HEK293T (cell line): ENCODE measurements around the gene SEMA5A.

Experiments used
- ARNT ChIP-seq: fragments of 450-650 bp; IDR thresholded peaks from 2 replicates; pipeline ENCODE4 v1.6.1; 2017; ENCODE audit warnings: mild to moderate bottlenecking
- BHLHE40 ChIP-seq: fragments of 450-650 bp; IDR thresholded peaks from 2 replicates; pipeline ENCODE4 v1.6.1; 2016; ENCODE audit warnings: mild to moderate bottlenecking, moderate library complexity, borderline replicate concordance
- CTBP1 ChIP-seq: fragments of 450-650 bp; IDR thresholded peaks from 2 replicates; pipeline ENCODE4 v1.6.1; 2016; ENCODE audit warnings: borderline replicate concordance
- FOXK2 ChIP-seq: fragments of 450-650 bp; IDR thresholded peaks from 2 replicates; pipeline ENCODE4 v1.6.1; 2016; ENCODE audit warnings: mild to moderate bottlenecking
- FOXM1 ChIP-seq: fragments of 450-650 bp; IDR thresholded peaks from 2 replicates; pipeline ENCODE4 v1.6.1; 2017; ENCODE audit warnings: mild to moderate bottlenecking, borderline replicate concordance
- L3MBTL2 ChIP-seq: fragments of 450-650 bp; conservative IDR thresholded peaks from 2 replicates; pipeline ENCODE4 v1.6.1; 2016; ENCODE audit warnings: mild to moderate bottlenecking
- LEF1 ChIP-seq: fragments of 450-650 bp; IDR thresholded peaks from 2 replicates; pipeline ENCODE4 v1.6.1; 2017; ENCODE audit warnings: mild to moderate bottlenecking, borderline replicate concordance
- NFRKB ChIP-seq: fragments of 450-650 bp; IDR thresholded peaks from 2 replicates; pipeline ENCODE4 v1.6.1; 2016; ENCODE audit warnings: mild to moderate bottlenecking, moderate library complexity
- SP1 ChIP-seq: fragments of 450-650 bp; IDR thresholded peaks from 2 replicates; pipeline ENCODE4 v1.6.1; 2017
- SUZ12 ChIP-seq: fragments of 450-650 bp; IDR thresholded peaks from 2 replicates; pipeline ENCODE4 v1.6.1; 2016; ENCODE audit warnings: mild to moderate bottlenecking
- TARDBP ChIP-seq: fragments of 450-650 bp; IDR thresholded peaks from 2 replicates; pipeline ENCODE4 v1.6.1; 2016

DNA sequence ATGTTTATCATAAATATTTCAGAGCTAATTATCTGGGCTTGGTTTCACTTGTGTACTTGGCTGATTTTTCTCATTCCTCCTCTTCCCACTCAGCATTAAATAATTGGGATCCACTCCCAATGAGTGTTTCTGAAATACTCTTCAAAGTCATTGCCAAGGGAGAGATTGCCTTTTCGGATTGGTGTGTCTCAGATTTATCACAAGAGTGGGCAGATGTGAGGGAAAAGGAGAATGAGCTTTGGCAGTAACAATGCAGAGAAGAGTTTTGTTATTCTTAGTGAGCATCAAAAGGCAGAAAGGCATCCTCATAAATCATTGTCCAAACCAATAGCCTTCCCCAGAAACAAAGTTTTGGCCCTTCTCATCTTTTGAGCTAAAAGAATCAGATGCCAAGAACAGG, 79.2 kb downstream of the SEMA5A start:
- TF ChIP-seq TARDBP (no peak), FOXM1 (no peak), ARNT (no peak), L3MBTL2 (no peak), SUZ12 (no peak), SP1 (no peak), LEF1 (no peak), NFRKB (no peak), BHLHE40 (no peak), FOXK2 (no peak), CTBP1 (no peak)
